GM23338 (cell line): Measurements from ENCODE around the gene CNP.

ENCODE experiments used
- CREB1 ChIP-seq: fragments of 250-450 bp; sonication (Bioruptor Pico); IDR thresholded peaks from 2 replicates; pipeline ENCODE4 v1.5.0; 2020; ENCODE audit warnings: low read depth, mild to moderate bottlenecking, moderate library complexity
- CTCF ChIP-seq, 2 experiments: fragments of 200-600 bp in 1 of 2; sonication (generic) in 1 of 2; conservative IDR thresholded peaks; 2 replicates each; pipeline versions ENCODE4 v1.5.1 to v1.6.1; 2016 to 2017; ENCODE audit warnings: antibody characterized with exemption in 2 of 2, low read depth in 2 of 2, mild to moderate bottlenecking in 2 of 2, moderate library complexity in 1 of 2
- EZH2 ChIP-seq: fragments of 200-600 bp; sonication (generic); IDR thresholded peaks from one replicate; pipeline ENCODE4 v1.8.0; 2017; ENCODE audit warnings: antibody characterized with exemption, mild to moderate bottlenecking, low read depth; ENCODE audit not compliant: unreplicated experiment
- EZH2phosphoT487 ChIP-seq: fragments of 200-600 bp; sonication (generic); IDR thresholded peaks from one replicate; pipeline ENCODE4 v1.8.1; 2018; ENCODE audit warnings: antibody characterized with exemption; ENCODE audit not compliant: unreplicated experiment
- JUNB ChIP-seq: IDR thresholded peaks from one replicate; pipeline ENCODE4 v1.6.1; 2016; ENCODE audit warnings: antibody characterized with exemption; ENCODE audit not compliant: unreplicated experiment
- NANOG ChIP-seq: IDR thresholded peaks from 2 replicates; pipeline ENCODE4 v1.6.1; 2016; ENCODE audit warnings: antibody characterized with exemption, borderline replicate concordance
- POLR2AphosphoS5 ChIP-seq: IDR thresholded peaks from 2 replicates; pipeline ENCODE4 v1.6.1; 2016; ENCODE audit warnings: antibody characterized with exemption, low read depth
- REST ChIP-seq: IDR thresholded peaks from one replicate; pipeline ENCODE4 v1.6.1; 2018; ENCODE audit warnings: antibody characterized with exemption; ENCODE audit not compliant: unreplicated experiment
- STAT1 ChIP-seq: IDR thresholded peaks from one replicate; pipeline ENCODE4 v1.6.1; 2016; ENCODE audit warnings: antibody characterized with exemption; ENCODE audit not compliant: unreplicated experiment
- ZNF114 ChIP-seq: fragments of 250-450 bp; sonication (Bioruptor Pico); IDR thresholded peaks from 2 replicates; pipeline ENCODE4 v1.5.0; 2020; ENCODE audit warnings: mild to moderate bottlenecking, moderate library complexity
- ZNF331 ChIP-seq: fragments of 250-450 bp; sonication (Bioruptor Pico); IDR thresholded peaks from 2 replicates; pipeline ENCODE4 v1.5.0; 2020; ENCODE audit warnings: low read depth, mild to moderate bottlenecking, moderate library complexity
- TF ChIP-seq, protein P1 (sequence below): IDR thresholded peaks from 2 replicates; pipeline ENCODE4 v1.6.1; 2016; ENCODE audit warnings: antibody characterized with exemption

DNA sequence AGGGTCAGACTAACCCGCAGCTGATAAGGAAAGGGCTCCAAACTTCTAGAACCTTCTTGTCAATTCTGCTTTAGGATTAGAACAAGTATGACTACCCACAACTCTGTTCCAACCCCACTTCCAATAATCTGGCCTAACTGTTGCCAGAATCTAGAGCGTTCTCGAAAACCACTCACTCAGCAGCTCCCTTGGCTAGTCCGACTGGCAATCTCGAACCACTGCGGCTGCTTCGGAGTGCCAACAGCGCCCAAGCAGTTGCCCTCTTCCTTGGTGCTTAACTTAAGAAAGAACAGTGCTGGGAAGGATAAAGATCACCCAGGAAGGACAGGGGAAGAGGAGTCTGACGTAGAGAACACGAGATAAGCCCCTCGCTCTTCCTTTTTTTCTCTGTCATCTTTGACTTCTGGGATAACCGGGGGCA is 49.8 kb downstream of the CNP start:
- TF ChIP-seq CTCF (conservative IDR thresholded peaks at IDR 0.05; ENCODE audit: low read depth in 2 of 2) (no peak), CREB1 (CRISPR knock-in tag) (no peak), ZNF114 (CRISPR knock-in tag) (no peak), EZH2phosphoT487 (no peak), ZNF331 (CRISPR knock-in tag) (no peak), EZH2 (no peak), REST (no peak), JUNB (no peak), POLR2AphosphoS5 (no peak), NANOG (no peak), STAT1 (no peak)
- TF ChIP-seq, protein P1, sequence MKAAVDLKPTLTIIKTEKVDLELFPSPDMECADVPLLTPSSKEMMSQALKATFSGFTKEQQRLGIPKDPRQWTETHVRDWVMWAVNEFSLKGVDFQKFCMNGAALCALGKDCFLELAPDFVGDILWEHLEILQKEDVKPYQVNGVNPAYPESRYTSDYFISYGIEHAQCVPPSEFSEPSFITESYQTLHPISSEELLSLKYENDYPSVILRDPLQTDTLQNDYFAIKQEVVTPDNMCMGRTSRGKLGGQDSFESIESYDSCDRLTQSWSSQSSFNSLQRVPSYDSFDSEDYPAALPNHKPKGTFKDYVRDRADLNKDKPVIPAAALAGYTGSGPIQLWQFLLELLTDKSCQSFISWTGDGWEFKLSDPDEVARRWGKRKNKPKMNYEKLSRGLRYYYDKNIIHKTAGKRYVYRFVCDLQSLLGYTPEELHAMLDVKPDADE: no peak
